Measurements from ENCODE around the gene EEF1G.

DNA sequence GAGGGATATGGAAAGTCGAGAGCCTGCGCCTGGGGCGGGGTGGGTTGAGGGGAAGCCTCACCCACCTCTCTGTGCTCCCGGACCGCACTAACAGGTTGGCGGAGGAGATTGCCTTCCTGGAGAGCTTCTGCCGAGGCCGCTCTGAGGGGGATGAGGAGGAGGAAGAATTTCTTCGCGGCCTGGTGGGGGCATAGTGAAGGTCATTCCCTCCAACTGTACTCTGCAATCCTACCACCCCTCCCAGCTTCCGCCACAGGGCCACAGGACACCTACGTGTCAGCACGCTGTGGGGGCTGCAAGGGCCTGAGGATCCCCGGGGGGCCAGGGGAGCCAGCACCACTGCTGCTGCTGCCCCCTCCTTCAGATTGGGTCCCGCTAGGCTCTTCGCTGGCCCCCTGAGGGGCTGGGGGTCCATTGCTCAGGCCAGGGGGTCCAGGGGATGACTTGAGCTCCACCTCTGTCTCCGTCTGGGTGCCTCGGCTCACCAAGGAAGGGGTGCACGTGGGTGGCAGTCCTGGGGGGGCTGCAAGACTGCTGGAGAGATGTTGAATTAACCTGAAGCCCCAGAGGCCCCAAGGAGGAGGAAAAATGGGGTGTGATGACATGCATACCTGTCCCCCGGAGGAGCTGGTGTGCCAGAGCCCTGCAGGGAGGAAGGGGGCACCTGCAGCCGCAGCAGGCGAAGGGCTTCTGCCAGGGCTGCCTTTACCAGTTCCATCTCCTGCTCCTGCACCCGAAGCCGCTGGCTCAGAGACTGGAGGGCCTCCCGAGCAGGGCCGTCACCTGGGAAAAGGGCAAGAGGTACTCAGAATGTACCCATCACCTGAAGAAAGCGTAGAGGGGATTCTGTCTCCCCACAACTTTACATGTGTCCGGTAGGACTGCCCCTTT is 37.4 kb upstream of the EEF1G start:
- no peak for TF ChIP-seq POLR2A (IDR thresholded peaks at IDR 0.05)
- TF ChIP-seq, protein P1, sequence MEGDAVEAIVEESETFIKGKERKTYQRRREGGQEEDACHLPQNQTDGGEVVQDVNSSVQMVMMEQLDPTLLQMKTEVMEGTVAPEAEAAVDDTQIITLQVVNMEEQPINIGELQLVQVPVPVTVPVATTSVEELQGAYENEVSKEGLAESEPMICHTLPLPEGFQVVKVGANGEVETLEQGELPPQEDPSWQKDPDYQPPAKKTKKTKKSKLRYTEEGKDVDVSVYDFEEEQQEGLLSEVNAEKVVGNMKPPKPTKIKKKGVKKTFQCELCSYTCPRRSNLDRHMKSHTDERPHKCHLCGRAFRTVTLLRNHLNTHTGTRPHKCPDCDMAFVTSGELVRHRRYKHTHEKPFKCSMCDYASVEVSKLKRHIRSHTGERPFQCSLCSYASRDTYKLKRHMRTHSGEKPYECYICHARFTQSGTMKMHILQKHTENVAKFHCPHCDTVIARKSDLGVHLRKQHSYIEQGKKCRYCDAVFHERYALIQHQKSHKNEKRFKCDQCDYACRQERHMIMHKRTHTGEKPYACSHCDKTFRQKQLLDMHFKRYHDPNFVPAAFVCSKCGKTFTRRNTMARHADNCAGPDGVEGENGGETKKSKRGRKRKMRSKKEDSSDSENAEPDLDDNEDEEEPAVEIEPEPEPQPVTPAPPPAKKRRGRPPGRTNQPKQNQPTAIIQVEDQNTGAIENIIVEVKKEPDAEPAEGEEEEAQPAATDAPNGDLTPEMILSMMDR (IDR thresholded peaks at IDR 0.05) = no peak
